HG03039 (cell line): ENCODE measurements around the gene OR51D1.

Source experiments
- ATAC-seq: cut with Tn5 transposase; IDR thresholded peaks from one replicate; pipeline ENCODE4 v1.9.1; 2021; ENCODE audit warnings: mild to moderate bottlenecking, moderate library complexity; ENCODE audit not compliant: unreplicated experiment

OR51D1 gene

GRCh38 chr11:4644233-4644632 lies 7.0 kb downstream of the OR51D1 start:
- no peak for ATAC-seq

DNA sequence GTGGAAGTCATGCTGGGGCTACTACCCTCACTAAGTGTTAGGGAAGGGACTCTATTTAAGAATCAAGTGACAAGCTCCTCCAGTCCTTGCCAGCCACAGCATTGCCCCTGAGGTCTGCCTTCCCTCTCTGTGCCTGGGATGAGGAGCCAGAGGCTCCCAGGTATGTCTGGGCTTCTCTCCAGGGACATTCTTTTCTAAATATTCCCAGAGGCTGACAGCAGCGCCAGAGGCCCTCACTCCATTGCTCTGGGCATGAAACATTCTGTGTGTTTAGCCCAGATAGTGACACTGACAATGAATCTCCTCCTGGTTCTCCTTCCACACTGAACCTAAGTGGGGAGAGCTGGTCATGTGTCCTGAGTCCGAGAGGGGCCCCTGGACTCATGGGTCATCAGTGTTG lies 8.7 kb downstream of the OR51D1 start:
- no peak for ATAC-seq

DNA sequence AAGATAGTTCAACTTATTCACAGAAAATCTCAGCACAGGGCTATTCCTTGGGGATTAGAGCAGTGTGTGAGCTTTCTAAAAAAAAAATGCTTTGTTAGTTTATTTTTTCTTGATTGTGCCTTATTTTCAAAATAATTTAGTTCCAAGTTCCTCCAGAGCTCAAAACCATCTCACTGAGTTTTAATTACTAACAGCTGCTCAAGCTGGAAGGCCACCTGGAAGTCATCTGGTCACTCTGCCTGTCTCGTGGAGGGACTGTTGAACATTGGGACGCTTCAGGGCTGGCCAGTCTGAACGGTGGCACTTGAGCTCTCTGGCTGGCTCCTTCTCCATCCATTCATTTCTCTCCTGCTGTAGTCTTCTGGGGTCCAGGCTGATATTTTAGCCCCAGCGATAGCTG lies 10.5 kb downstream of the OR51D1 start:
- ATAC-seq = no peak

- no peak for ATAC-seq
Observed at GRCh38 chr11:4654635-4655369, 17.5 kb downstream of the OR51D1 start.

DNA sequence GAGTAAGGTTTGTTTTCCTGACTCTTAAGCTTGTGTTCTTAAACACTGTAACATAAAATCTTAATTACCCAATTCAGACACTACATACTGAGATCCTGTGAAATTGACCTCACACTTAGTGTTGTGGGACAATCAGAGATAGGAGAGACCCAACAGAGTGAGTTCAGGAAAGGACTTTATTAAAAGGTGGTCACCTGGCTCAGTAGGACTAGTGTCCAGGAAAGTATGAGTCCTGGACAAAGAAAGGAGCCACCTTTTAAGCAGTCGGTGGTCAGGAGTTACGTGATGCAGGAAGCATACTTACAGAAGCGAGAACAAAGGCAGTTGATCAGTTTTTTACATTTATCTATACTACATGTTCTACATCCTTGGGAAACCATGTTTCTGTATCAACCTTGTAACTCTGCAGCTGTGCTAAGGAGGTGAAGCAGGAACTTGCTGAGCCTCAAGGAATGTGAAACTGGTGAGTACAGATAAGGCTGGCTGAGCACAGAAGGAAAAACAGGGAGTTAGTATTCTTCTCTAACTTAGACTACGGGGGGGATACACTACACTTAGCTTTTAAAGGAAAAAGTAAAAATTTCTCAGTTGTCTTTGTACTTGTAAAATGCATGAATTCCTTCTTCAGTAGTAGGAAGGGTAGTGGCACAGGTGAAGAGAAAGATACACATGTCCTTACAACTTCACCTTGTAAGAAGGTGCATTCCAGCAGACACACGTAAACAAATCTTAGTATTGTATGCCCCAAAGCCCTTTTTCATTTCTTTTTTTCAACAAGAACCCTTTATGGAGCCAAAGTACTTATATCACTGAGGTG lies 21.6 kb downstream of the OR51D1 start:
- ATAC-seq = no peak

- ATAC-seq = no peak
Observed at GRCh38 chr11:4662876-4663275, 25.6 kb downstream of the OR51D1 start.

- ATAC-seq = no peak
Observed at GRCh38 chr11:4664183-4664582, 26.9 kb downstream of the OR51D1 start.

DNA sequence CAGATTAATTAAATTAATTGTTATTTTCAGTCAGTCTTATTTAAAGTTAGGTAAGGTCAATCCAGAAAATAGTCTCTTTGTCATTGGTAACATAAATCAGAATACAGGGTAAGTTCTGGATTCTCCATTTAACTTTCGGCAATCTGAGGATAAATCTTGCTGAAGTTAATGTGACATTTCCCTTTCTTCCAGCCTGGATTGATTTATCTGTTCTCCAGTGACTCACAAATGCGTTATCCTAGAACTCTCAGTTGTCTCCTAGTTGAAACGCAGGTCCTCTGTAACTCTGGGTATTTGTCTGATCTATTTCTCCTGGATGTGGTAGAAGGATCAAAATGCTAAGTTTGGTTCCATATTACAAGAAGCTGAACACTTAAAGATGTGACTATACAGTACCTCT lies 27.5 kb downstream of the OR51D1 start:
- no peak for ATAC-seq

DNA sequence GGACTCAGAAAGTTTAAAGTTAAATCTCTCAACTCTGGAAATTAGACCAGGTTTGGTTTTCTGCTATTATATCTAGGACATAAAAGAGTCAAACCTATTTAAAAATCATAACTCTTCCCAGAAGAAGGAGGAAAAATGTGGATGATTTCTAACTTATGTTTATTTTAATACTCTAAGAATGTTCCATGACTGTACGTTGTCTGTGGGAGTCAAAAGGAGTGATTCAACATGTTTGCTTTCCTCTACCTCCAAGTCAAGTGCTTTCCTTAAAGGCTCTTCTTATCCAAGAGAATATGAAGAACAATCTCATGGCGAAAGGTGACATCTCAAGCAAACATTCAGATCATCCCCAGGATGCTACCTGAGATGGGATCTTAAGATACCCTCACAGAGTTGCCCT lies 28.1 kb downstream of the OR51D1 start:
- no peak for ATAC-seq

- ATAC-seq = no peak
Observed at GRCh38 chr11:4671741-4672140, 34.5 kb downstream of the OR51D1 start.

DNA sequence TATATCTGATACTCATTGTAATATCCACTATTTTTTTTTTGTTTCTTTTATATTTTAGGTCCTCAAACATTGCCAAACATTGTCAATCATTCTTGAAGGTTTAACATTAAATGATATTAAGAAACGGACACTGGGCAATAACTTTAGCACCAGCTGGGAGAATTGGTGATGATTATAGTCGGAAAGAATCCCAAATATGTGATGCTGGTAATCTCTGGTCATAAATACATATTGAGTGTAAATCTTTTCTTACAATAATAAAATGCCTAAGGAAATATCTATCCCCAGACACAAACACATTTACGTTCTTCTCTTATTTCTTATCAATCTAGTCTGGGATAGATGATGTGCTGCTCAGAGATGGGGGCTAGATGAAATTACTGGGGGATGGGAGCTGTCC lies 35.2 kb downstream of the OR51D1 start:
- ATAC-seq = no peak

DNA sequence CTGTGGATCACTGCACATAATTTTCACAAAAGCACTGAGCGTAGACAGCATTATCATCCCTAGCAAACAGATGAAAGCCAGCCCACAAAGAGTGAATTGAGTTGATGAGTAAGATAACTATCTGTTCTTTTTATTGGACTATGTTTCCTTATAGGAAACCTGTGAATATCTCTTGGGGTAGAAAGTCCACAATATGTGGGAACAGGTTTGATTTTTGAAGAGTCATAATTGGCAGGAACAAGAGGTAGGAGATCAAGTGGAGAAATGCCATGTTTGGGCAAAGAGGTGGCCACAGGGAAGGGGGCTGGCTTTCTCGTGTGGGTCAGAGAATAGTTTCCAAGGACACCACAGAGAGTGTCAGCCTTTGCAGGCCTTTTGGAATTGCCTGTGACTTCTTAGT lies 36.5 kb downstream of the OR51D1 start:
- ATAC-seq = no peak

DNA sequence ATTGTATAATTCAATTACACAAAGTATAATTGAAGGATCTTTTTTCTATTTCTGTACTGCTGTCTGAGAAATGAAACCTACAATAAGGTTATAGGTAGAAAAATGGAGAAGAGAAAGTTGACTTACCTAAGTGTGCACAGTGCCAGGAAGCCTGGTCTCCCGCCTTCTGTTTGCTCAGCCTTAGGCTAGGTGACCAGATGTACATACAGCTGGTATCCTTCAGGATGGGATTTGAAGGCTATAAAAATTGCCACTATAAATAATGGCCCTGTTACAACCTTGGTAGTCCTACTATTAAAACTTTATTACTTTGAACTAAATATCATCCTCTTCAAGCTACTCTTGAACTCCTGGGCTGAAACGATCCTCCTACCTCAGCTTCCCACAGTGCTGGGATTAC lies 40.7 kb downstream of the OR51D1 start:
- no peak for ATAC-seq

GRCh38 chr11:4680341-4680740 lies 43.1 kb downstream of the OR51D1 start:
- ATAC-seq = no peak

DNA sequence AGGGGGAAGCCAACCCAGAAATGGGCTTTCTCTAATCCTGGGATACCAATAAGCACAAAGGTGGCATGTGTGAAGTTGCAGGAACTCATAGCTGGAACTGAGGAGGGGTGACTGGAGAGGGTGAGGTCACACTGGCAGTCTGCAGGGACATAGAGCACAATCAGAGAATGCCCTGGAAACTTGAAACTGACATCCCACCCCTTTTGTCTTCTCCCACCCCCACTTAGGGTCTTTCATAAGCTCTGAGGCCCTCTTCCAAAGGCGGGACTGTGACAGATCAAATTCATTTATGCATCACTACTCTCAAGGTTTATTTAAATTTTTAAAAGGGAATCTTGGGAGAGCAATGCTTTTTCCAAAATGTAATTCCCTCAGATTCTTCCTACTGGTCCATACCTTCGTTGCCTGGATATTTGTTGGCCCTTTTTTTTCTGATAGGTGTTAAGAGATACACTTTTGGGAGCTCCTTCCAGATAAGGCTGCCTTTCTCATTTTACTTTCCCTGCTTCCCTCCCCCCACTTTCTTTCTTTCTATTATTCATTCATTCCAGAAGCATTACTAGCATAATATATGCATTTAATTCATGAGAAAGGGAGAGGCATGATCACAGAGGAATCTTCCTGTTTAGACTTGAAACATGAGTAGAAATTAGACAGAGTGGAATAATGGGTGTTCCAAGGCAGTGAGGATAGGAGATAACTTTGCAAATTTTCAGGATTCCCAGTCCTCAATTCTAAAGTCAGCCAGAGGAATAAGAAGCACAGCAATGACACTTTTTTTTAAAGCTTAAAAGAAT lies 45.5 kb downstream of the OR51D1 start:
- ATAC-seq = no peak

DNA sequence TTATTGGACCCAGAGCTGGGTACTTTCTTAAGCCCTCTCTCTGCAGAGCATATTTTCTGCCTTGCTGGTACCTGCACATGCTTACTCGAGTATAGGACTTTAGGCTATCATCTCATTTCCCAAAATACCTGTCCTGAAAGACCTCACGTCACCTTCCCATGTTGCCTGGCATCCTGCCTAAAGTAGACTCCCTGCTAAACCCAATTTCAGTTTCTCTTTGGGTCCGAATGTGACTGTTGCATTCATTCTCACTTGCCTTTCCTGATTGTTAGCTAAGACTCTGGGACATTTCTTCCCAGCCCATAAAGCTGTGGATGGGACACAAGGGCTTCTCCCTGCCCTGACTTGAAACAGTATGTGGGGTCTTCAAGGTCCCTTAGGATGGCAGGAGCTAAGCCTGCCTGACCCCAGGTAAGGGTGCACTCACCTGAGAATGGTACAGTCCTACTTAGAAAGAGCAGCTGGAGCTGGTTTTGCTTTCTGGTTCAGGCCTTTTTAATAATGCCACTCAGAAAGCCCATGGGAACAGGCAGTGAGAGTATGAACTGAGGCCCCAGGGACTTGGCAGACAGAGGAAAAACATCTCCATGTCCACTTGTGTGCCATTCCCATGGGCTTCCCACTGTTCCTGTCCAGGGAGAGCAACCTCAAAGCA lies 47.5 kb downstream of the OR51D1 start:
- ATAC-seq = no peak
